AG04450 (cell line): ENCODE data around the gene VSIG10L2. TPM values are rescaled to one million over a fixed set of nuclear protein-coding genes. Genes with fewer than 3 reads are reported as not detected.

ENCODE experiments used
- CTCF ChIA-PET: fragments of 300-600, 350-600 bp; formaldehyde crosslinking; extraction: SDS; loops from one replicate; lab custom pipeline; 2022; ENCODE audit warnings: antibody characterized with exemption, inconsistent platforms; lab: Charles Lee
- POLR2A ChIA-PET: fragments of 350-600 bp; formaldehyde crosslinking; extraction: SDS; loops from one replicate; lab custom pipeline; 2021; ENCODE audit warnings: antibody characterized with exemption, inconsistent platforms; lab: Yijun Ruan, JAX
- DNase-seq: peaks from one replicate; pipeline ENCODE4 v3.0.0-alpha.2; 2011; ENCODE audit warnings: low read depth, low spot score
- H3K27ac ChIP-seq: one replicate; pipeline ENCODE4 v1.5.1; 2012; ENCODE audit warnings: low read depth, low read length, control low read depth
- H3K27me3 ChIP-seq: one replicate; pipeline ENCODE4 v1.6.0; 2012; ENCODE audit warnings: low read length; ENCODE audit not compliant: control insufficient read depth, insufficient read depth
- H3K4me3 ChIP-seq: 2 replicates; pipeline ENCODE4 v1.5.1; 2011; ENCODE audit warnings: mild to moderate bottlenecking, low read depth, low read length, control low read depth
- H3K9me3 ChIP-seq: 2 replicates; pipeline ENCODE4 v1.5.1; 2012; ENCODE audit warnings: low read length; ENCODE audit not compliant: control insufficient read depth, insufficient read depth
- polyA plus RNA-seq: library from polyadenylated mRNA; depleted of rRNA; stranded (reverse); fragments of >200 nt; gene quantifications from 2 replicates; pipeline ENCODE4 v1.2.3, GENCODE V29; 2011
- TF ChIP-seq, protein P1 (sequence below): IDR thresholded peaks from 2 replicates; pipeline ENCODE4 v1.5.1; 2011; ENCODE audit warnings: low read depth, low read length, control low read depth, inconsistent platforms

The VSIG10L2 gene
- polyA plus RNA-seq, 1 experiment = not detected

DNA sequence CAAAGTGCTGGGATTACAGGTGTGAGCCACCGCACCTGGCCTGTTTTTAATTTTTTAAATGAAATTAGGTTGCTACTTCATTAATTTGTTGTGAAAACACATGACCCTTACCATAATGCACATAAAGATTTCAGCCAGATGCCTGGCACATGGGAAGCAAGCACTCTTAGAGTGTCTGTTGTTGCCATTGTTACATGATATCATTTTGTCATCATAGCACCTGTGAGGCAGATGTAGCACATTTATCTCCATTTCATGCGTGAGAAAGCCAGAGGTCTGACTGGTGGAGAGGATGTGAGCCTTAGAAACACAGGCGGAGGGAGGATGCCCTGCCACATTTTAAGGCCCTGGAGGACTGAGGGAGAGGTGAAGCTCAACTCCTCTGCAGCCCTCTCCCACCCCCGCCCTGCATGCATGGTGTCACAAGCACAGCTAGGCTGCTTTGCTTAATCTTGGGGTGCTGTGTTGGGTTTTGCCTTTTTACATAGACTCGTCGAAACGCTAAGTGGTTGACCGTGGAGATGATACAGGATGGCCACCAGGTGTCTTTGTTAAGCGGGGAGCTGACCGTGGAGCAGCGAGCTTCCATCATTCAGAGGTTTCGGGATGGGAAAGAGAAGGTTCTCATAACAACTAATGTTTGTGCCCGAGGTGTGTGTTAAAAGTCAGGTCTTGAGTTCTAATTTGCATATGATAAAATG lies 27.6 kb upstream of the VSIG10L2 start:
- POLR2A ChIA-PET = no interaction called here
- no peak overlapping the region for H3K27ac ChIP-seq
- no peaks in the 10 kb centered on the region for H3K9me3 ChIP-seq
- peaks cover 33% of the 10 kb centered on the region for H3K27me3 ChIP-seq
- CTCF ChIA-PET = interaction anchor here (0.5 to 2.8 kb wide), 3 partner anchors 275 to 1611 kb away, joined by 3 to 14 read pairs (median 4); no protein-coding TSS in a partner anchor
- no peak overlapping the region for H3K4me3 ChIP-seq
- TF ChIP-seq, protein P1, sequence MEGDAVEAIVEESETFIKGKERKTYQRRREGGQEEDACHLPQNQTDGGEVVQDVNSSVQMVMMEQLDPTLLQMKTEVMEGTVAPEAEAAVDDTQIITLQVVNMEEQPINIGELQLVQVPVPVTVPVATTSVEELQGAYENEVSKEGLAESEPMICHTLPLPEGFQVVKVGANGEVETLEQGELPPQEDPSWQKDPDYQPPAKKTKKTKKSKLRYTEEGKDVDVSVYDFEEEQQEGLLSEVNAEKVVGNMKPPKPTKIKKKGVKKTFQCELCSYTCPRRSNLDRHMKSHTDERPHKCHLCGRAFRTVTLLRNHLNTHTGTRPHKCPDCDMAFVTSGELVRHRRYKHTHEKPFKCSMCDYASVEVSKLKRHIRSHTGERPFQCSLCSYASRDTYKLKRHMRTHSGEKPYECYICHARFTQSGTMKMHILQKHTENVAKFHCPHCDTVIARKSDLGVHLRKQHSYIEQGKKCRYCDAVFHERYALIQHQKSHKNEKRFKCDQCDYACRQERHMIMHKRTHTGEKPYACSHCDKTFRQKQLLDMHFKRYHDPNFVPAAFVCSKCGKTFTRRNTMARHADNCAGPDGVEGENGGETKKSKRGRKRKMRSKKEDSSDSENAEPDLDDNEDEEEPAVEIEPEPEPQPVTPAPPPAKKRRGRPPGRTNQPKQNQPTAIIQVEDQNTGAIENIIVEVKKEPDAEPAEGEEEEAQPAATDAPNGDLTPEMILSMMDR = no peak
- DNase-seq = no peak

- ChIA-PET POLR2A (no interaction called here), CTCF (interaction anchor here (0.8 to 5.6 kb wide), 4 partner anchors 11 to 278 kb away, joined by 3 to 166 read pairs (median 8); no protein-coding TSS in a partner anchor)
- Histone ChIP-seq H3K4me3 (no peak overlapping the region), H3K27me3 (peaks cover 40% of the 10 kb centered on the region), H3K9me3 (no peaks in the 10 kb centered on the region), H3K27ac (no peak overlapping the region)
- TF ChIP-seq, protein P1 = no peak
- DNase-seq = no peak
Observed at GRCh38 chr11:125921042-125921441, 24.8 kb upstream of the VSIG10L2 start.

DNA sequence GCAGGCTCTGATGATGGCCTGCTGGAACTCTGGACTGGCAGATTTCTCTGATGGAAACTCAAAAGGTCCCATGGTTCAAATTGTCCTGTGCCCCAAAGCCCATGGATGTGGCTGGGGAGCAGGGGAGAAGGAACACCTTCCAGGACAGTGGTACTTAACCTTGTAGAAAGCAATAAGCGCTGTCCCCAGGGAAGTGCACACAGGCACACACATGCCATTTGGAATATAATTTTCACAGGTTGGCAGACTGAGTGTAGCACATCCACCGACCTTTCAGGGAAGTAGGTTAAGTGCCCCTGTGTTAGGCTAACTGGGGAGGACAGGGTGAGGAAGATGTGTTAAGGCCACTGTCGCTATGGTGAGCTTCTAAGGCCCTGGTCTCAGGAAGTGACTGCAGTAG lies 23.7 kb upstream of the VSIG10L2 start:
- DNase-seq = no peak
- POLR2A ChIA-PET = no interaction called here
- CTCF ChIA-PET = interaction anchor here (0.9 to 5.6 kb wide), 10 partner anchors 9 to 559 kb away, joined by 3 to 166 read pairs (median 4); no protein-coding TSS in a partner anchor
- Histone ChIP-seq H3K27ac (no peak overlapping the region), H3K4me3 (no peak overlapping the region), H3K9me3 (no peaks in the 10 kb centered on the region), H3K27me3 (peaks cover 40% of the 10 kb centered on the region)
- TF ChIP-seq, protein P1 = no peak

- Histone ChIP-seq H3K9me3 (no peaks in the 10 kb centered on the region), H3K4me3 (no peak overlapping the region), H3K27me3 (peaks cover 40% of the 10 kb centered on the region), H3K27ac (no peak overlapping the region)
- POLR2A ChIA-PET = no interaction called here
- DNase-seq = peak; percentile 38
- TF ChIP-seq, protein P1 = peak; percentile 96
- CTCF ChIA-PET = interaction anchor here (0.6 to 5.6 kb wide), 25 partner anchors 10 to 1295 kb away, joined by 3 to 166 read pairs (median 4); no protein-coding TSS in a partner anchor
Observed at GRCh38 chr11:125923012-125923579, 22.7 kb upstream of the VSIG10L2 start.

GRCh38 chr11:125923633-125924032 lies 22.2 kb upstream of the VSIG10L2 start:
- POLR2A ChIA-PET = no interaction called here
- Histone ChIP-seq H3K27ac (no peak overlapping the region), H3K4me3 (no peak overlapping the region), H3K9me3 (no peaks in the 10 kb centered on the region), H3K27me3 (peaks cover 36% of the 10 kb centered on the region)
- CTCF ChIA-PET = interaction anchor here (0.6 to 5.6 kb wide), 12 partner anchors 13 to 307 kb away, joined by 3 to 166 read pairs (median 6); no protein-coding TSS in a partner anchor
- no peak for DNase-seq
- TF ChIP-seq, protein P1 = no peak
